ENCODE measurements around the gene LRMDA.
A peak's percentile ranks its signal among the peaks of the same experiment; 100 is the strongest.

The LRMDA gene

GRCh38 chr10:76309070-76309469 lies 877.6 kb downstream of the LRMDA start:
- 61% methylated on average over 7 of the region's 7 CpGs for WGBS

GRCh38 chr10:76309741-76310587 lies 878.5 kb downstream of the LRMDA start:
- no peak overlapping the region for H2AK5ac ChIP-seq (ENCODE audit: low read length, severe bottlenecking)
- no peaks in the 10 kb centered on the region for H3K9me3 ChIP-seq (ENCODE audit: control insufficient read depth, low read length)
- peak overlapping the region; percentile 55 to 82 for H3K18ac ChIP-seq (ENCODE audit: low read depth in 1 of 2, low read length in 2 of 2)
- H2BK15ac ChIP-seq (ENCODE audit: low read depth, poor library complexity, severe bottlenecking), result no peak overlapping the region
- DNase-seq, result peak; percentile 47
- H3K27ac ChIP-seq (ENCODE audit: low read length, poor library complexity, severe bottlenecking), result no peak overlapping the region
- no peak overlapping the region for H2AFZ ChIP-seq (ENCODE audit: low read depth, low read length)
- no peak overlapping the region for H3K4me2 ChIP-seq (ENCODE audit: low read length, poor library complexity, severe bottlenecking)
- no peak overlapping the region for H3K4me3 ChIP-seq (ENCODE audit: insufficient read depth in 1 of 2, low read depth in 1 of 2, low read length in 2 of 2)
- H2BK12ac ChIP-seq (ENCODE audit: low read length in 2 of 2), result peak overlapping the region; percentile 32 to 49
- no peaks in the 10 kb centered on the region for H3K79me1 ChIP-seq (replicated peaks; ENCODE audit: low read length, poor library complexity, severe bottlenecking)
- H3K4ac ChIP-seq (ENCODE audit: low read depth in 1 of 2, low read length in 2 of 2), result peak overlapping the region in 1 of 2 experiments; percentile 35
- WGBS, result 45% methylated on average over 4 of the region's 7 CpGs
- H3K9ac ChIP-seq (ENCODE audit: low read length), result peak overlapping the region; percentile 3
- no peak overlapping the region for H3K23ac ChIP-seq (ENCODE audit: low read length in 2 of 2)
- H2BK5ac ChIP-seq (ENCODE audit: low read depth, low read length, poor library complexity, severe bottlenecking), result no peak overlapping the region
- peak overlapping the region; percentile 64 for H2BK120ac ChIP-seq (ENCODE audit: low read depth, low read length)
- H3K14ac ChIP-seq (ENCODE audit: low read length in 2 of 2), result no peak overlapping the region
- H4K8ac ChIP-seq (ENCODE audit: low read length), result no peak overlapping the region
- no peaks in the 10 kb centered on the region for H3K27me3 ChIP-seq (ENCODE audit: control insufficient read depth in 1 of 2, insufficient read depth in 1 of 2, low read length in 2 of 2)
- no peaks in the 10 kb centered on the region for H3K36me3 ChIP-seq (ENCODE audit: control insufficient read depth in 1 of 2, insufficient read depth in 2 of 2, low read depth in 1 of 2, low read length in 2 of 2)
- no peak overlapping the region for H4K91ac ChIP-seq (ENCODE audit: low read length)
- H3K4me1 ChIP-seq (ENCODE audit: control insufficient read depth, insufficient read depth, low read depth, low read length), result no peaks in the 10 kb centered on the region

More at GRCh38 chr10:76309070-76309469, 877.6 kb downstream of the LRMDA start:
- Histone ChIP-seq H4K8ac (ENCODE audit: low read length) (peak overlapping the region; percentile 87), H3K9me3 (ENCODE audit: control insufficient read depth, low read length) (no peaks in the 10 kb centered on the region), H3K23ac (ENCODE audit: low read length in 2 of 2) (no peak overlapping the region), H2BK120ac (ENCODE audit: low read depth, low read length) (peak overlapping the region; percentile 64), H2BK15ac (ENCODE audit: low read depth, poor library complexity, severe bottlenecking) (no peak overlapping the region), H3K27ac (ENCODE audit: low read length, poor library complexity, severe bottlenecking) (no peak overlapping the region), H3K79me1 (replicated peaks; ENCODE audit: low read length, poor library complexity, severe bottlenecking) (no peaks in the 10 kb centered on the region), H4K91ac (ENCODE audit: low read length) (peak overlapping the region; percentile 87), H3K4me3 (ENCODE audit: insufficient read depth in 1 of 2, low read depth in 1 of 2, low read length in 2 of 2) (no peak overlapping the region), H2AK5ac (ENCODE audit: low read length, severe bottlenecking) (no peak overlapping the region), H3K14ac (ENCODE audit: low read length in 2 of 2) (no peak overlapping the region), H3K4me1 (ENCODE audit: control insufficient read depth, insufficient read depth, low read depth, low read length) (no peaks in the 10 kb centered on the region), H3K4ac (ENCODE audit: low read depth in 1 of 2, low read length in 2 of 2) (peak overlapping the region; percentile 35 to 42), H2AFZ (ENCODE audit: low read depth, low read length) (no peak overlapping the region), H3K36me3 (ENCODE audit: control insufficient read depth in 1 of 2, insufficient read depth in 2 of 2, low read depth in 1 of 2, low read length in 2 of 2) (no peaks in the 10 kb centered on the region), H2BK5ac (ENCODE audit: low read depth, low read length, poor library complexity, severe bottlenecking) (no peak overlapping the region), H3K9ac (ENCODE audit: low read length) (no peak overlapping the region), H3K27me3 (ENCODE audit: control insufficient read depth in 1 of 2, insufficient read depth in 1 of 2, low read length in 2 of 2) (no peaks in the 10 kb centered on the region), H2BK12ac (ENCODE audit: low read length in 2 of 2) (peak overlapping the region; percentile 75 to 89), H3K18ac (ENCODE audit: low read depth in 1 of 2, low read length in 2 of 2) (peak overlapping the region; percentile 82 to 84), H3K4me2 (ENCODE audit: low read length, poor library complexity, severe bottlenecking) (no peak overlapping the region)
- no peak for DNase-seq

DNA sequence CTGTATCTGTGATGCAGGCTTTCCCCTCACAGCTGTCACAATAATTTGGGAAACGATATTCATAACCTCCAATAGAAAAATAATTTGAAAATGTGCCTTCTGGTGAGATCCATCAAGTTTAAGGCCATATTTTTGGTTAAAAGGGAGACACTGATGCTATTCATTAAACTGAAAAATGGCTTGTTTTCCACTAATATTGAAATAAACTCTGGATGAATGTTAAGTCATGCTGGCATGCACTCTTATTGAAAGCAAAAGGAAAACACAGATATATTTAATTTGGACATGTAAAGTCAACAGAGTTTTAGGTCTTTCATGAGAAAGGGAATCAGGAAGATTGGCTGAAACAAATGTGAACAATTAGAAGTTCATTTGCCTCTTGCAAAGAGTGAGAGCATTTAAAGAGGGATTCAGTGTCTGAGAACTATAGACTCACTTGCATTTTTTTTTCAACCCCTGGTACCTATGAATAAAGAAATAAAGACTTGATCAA lies 879.2 kb downstream of the LRMDA start:
- Histone ChIP-seq H3K9me3 (ENCODE audit: control insufficient read depth, low read length) (no peaks in the 10 kb centered on the region), H2AK5ac (ENCODE audit: low read length, severe bottlenecking) (no peak overlapping the region), H4K91ac (ENCODE audit: low read length) (no peak overlapping the region), H3K18ac (ENCODE audit: low read depth in 1 of 2, low read length in 2 of 2) (no peak overlapping the region), H3K27ac (ENCODE audit: low read length, poor library complexity, severe bottlenecking) (no peak overlapping the region), H3K4me3 (ENCODE audit: insufficient read depth in 1 of 2, low read depth in 1 of 2, low read length in 2 of 2) (no peak overlapping the region), H3K23ac (ENCODE audit: low read length in 2 of 2) (no peak overlapping the region), H3K27me3 (ENCODE audit: control insufficient read depth in 1 of 2, insufficient read depth in 1 of 2, low read length in 2 of 2) (no peaks in the 10 kb centered on the region), H2AFZ (ENCODE audit: low read depth, low read length) (no peak overlapping the region), H3K4me1 (ENCODE audit: control insufficient read depth, insufficient read depth, low read depth, low read length) (no peaks in the 10 kb centered on the region), H3K9ac (ENCODE audit: low read length) (peak overlapping the region; percentile 3), H3K4ac (ENCODE audit: low read depth in 1 of 2, low read length in 2 of 2) (no peak overlapping the region), H2BK12ac (ENCODE audit: low read length in 2 of 2) (no peak overlapping the region), H3K14ac (ENCODE audit: low read length in 2 of 2) (no peak overlapping the region), H3K4me2 (ENCODE audit: low read length, poor library complexity, severe bottlenecking) (no peak overlapping the region), H3K36me3 (ENCODE audit: control insufficient read depth in 1 of 2, insufficient read depth in 2 of 2, low read depth in 1 of 2, low read length in 2 of 2) (peaks cover 0 to 3% of the 10 kb centered on the region in 2 experiments), H2BK120ac (ENCODE audit: low read depth, low read length) (no peak overlapping the region), H2BK5ac (ENCODE audit: low read depth, low read length, poor library complexity, severe bottlenecking) (no peak overlapping the region), H3K79me1 (replicated peaks; ENCODE audit: low read length, poor library complexity, severe bottlenecking) (no peaks in the 10 kb centered on the region), H4K8ac (ENCODE audit: low read length) (no peak overlapping the region), H2BK15ac (ENCODE audit: low read depth, poor library complexity, severe bottlenecking) (no peak overlapping the region)
- no CpG with 5 or more reads among the region's 1 CpG for WGBS
- no peak for DNase-seq

Measured in mesenchymal stem cell (in vitro differentiated cells and primary cell).